ENCODE results near the gene CHST5.
"Not testable (repeated sequence)": the region's sequence is repeated elsewhere in the genome, so short reads cannot be mapped to it uniquely, and the experiment has no call there.

The CHST5 gene

DNA sequence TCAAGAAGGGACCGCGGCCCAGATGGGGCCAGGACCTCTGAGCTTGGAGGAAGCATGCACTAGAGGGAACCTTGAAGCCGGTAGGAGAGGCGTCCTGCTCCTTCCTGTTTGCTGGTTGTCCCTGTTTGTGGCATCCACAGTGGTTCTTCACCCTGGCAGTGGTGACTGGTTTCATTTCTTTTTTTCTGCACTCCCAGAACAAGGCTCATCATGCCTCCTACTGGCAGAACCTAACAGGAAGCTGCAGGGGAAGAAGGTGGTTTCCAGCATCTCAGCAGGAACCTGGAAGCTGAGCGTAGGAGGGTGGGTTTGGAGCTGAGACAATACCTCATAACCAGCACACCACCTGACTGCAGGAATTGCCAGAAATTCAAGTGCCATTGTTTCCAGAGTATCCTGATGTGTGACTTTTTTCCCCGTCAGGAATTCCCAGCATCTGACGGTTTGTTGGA, 14.3 kb upstream of the CHST5 start:
- peak; percentile 96 for DNase-seq (ENCODE audit: low spot score)

DNA sequence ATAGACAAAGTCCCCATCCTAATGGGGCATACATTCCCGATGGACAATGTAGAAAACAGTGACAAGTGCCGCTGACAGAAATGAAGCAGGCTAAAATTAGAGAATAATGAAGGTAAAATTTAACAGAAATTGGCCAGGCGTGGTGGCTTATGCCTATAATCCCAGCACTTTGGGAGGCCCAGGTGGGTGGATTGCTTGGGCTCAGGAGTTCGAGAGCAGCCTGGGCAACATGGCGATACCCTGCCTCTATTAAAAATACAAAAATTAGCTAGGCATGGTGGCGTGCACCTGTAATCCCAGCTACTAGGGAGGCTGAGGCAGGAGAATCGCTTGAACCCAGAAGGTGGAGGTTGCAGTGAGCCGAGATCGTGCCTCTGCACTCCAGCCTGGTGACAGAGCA, 12.5 kb upstream of the CHST5 start:
- DNase-seq (ENCODE audit: low spot score) = not testable (repeated sequence)

DNA sequence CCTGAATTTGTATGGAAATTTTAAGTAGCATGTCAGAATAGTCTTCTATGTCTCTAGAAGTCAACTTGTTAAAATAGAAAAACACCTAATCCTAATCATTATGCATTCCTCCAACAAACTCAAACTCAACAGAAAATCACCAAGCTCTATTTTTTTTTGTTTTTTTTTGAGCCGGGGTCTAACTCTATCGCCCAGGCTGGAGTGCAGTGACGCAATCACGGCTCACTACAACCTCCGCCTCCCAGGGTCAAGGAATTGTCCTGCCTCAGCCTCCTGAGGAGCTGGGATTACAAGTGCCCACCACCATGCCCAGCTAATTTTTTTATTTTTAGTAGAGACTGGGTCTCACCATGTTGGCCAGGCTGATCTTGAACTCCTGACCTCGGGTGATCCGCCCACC, 10.4 kb upstream of the CHST5 start:
- DNase-seq (ENCODE audit: low spot score) = no peak

DNA sequence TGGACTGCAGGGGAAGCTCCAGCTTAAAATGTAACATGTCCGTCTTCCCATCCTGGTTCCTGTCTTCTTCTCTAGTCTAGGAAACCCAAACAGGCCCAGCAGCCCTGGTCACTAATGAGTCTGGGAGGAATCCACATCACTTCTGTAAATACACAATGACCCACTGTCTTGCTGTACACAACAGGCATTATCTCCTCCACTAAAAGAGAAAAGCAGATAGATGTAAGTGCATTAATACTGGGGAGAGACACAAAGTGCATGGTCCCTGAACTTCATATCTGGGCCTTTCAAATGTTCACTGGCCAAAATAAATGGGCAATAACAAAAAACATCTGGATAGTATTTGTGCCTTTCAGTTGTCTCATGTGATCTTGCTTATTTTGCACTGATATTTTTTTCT, 10.0 kb upstream of the CHST5 start:
- DNase-seq (ENCODE audit: low spot score) = peak; percentile 85

DNA sequence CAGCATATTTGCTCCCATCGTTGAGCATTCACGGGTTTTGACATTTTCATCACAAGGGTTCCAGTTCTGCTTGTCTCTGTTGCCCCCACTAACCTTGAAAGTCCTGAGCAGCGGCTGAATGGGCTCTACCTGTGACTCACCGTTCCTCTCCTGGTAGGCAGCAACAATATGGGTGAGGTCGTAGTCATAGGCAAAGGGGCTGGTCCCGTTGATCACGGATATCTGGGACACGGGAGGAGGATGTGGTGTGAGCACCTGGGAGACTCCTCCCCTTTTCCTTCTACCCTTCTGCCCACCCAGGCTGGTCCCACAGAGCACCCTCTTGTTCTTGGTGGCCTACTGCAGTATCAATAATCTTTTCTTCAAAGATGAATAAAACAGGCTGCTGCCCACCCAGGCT, 6.6 kb upstream of the CHST5 start:
- not testable (repeated sequence) for DNase-seq (ENCODE audit: low spot score)

DNA sequence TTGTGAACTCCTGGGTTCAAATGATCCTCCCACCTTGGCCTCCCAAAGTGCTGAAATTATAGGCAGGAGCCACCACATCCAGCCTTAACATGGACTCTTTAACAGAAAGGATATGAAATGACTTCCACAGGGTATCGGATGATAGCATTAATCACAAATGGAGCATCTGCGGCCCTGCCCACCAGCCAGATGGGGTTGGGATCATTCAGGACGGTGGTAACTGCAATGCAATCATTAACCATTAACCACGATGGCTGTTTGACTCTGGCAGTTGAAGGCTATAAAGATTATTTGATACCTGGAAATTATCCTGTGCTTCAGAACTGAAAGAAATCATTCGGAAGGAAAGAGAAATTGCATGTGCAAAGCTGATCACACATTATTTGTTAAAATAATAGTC, 5.3 kb upstream of the CHST5 start:
- DNase-seq (ENCODE audit: low spot score) = no peak

DNA sequence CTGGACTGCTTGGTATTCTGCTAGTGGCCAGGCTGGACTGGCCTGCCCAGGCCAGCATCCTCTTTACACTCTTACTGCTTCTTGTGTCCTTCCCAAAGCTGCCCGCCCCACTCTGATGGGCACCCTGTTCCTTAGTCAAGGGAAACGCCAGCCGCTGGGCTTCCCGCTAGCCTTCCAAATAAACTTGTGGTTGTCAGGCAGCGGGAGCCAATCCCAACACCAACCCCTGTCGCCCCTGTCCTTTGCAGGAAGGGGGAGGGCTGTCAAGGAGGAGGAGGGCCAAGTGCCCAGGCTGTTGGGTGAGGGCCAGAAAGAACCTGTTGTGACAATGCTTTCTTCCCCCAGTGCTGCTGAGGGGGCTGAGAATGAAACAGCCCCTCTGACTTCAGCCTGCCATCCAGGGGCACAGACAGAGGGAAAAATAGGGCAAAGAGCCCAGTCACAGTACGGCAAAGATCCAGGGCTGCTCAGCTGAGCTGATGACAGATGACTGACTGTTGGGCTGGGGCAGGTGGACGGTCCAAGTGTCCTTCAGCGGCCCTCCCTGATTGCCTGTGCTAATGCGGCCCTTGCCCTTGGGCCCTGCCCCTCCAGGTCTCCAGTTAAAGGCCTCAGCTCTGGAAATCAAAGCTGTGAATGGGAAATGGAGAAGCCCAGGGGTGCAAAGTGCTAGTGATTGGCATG, 3.1 kb upstream of the CHST5 start:
- DNase-seq (ENCODE audit: low spot score) = peak; percentile 34

DNA sequence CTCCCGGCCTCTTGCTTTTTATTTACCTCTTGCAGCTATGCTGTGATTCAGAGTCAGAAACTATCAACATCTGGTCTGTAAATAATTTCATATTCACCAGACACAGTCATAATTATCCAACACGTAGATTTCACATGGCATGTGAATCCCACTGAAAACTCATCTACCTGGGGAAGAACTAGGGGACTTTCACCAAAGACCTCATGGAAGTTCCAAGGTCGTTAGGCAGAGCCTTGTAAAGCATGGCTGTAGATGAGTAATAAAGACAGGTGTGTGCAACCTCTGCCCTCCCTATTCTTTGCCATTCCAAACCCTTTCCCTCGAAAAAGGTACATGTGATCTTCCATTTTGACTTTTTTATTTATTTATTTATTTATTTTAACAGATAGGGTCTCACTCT, 1.9 kb upstream of the CHST5 start:
- no peak for DNase-seq (ENCODE audit: low spot score)

DNA sequence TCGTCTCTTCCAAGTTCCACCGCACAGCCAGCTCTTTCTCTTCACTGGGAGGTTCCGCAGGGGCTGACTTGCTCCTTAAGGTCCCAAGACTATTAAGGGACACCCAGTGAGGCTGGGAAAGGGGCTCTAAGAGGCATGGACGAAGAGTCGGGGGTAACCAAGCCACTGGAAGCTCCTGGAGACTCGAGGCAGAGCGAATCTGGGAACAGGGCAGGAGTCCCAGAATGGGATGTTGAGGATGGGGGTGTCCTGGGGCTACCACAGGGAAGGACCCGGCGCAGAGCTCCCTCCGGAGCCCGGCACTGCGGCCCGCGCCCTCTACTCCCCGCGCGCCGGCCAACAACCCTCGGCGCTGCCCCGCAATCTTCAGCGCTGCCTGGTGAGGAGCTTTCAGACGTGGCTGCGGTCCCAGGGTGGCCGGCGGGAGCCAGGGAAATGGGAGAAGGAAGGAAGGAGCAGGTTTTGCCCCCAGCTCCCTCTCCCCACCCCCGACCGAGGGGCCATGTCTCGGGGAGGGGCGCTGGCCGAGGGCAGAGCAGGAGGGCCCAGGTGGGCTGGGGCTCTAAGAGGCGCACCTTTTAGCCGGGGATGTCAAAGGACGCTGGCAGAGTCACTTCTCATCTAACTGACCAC, 581 bp downstream of the CHST5 start:
- DNase-seq (ENCODE audit: low spot score) = no peak

DNA sequence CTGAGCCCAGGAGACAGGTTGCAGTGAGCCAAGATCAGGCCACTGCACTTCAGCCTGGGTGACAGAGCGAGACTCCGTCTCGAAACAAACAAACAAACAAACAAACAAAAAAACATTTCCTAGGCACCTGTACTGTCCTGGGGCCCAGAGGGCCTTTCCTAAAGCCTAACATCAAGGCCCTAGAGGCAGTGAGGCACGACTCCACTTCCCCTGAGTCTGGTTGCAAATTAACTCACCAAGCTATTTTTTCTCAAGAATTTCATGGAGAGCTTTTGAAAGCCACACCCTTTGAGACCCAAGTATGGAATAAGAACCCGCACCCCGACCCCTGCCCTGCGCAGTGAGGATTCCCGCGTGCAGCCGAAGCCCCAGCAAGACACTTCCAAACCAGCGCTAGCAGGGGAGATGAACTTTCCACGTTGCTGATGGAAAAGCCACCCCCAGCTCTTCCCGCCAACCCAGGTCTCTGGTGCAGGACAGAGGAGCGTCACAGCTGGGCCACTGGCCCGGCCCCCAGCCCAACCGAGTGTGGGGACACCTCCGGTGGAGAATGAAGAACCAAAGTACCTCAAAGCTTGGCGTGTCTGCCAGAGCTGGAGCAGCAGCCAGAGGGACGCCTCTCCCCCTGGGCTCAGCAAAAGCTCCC, 1.2 kb downstream of the CHST5 start:
- DNase-seq (ENCODE audit: low spot score) = no peak

DNA sequence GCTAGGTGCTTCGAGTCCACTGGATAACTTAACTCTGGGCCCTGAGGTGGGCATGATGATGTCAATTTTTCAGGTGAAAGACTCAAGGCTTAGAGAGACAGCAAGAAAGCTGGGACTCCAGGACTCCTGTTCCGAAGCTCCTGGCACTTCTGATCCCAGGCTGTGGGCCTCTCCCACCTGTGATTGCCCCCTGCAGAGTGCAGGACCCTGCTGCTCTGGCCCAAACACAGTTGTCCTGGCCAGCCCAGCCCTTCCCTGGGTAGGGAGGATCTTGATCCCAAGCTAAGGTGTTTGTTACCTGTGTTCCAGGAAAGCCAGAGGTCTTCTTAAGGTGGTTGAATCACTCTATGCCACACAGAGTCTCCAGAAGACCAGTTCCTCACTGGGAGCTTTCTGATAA, 3.1 kb downstream of the CHST5 start:
- no peak for DNase-seq (ENCODE audit: low spot score)

DNA sequence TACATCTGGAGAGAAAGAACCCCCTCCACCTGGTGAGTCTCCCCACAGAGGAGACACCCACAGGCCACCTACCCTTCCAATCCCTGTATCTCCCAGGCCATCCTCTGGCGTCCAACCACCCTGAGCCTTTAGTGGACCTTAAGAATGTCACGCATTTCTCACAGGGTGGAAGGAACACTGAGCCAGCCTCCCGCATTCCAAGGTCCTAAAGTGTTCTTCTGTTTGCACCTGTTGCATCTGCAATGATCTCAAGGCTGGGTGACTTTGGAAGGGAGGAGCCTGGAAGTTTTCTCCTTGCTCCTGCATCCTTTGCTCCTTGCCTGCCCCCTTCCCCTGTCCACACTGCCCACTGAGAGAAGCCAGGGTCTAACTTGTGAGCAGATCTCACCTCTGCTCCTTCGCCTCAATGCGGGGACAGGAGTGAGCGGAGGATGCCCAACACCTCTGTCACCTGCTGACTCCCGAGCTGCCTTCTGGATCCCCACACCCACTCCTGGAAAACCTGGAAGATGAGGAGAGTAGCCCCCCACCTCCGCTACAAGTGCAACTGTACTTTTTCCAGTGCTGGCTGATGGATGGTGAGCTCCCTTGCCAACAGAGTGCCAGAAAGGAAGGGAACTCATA, 3.7 kb downstream of the CHST5 start:
- DNase-seq (ENCODE audit: low spot score) = no peak

DNA sequence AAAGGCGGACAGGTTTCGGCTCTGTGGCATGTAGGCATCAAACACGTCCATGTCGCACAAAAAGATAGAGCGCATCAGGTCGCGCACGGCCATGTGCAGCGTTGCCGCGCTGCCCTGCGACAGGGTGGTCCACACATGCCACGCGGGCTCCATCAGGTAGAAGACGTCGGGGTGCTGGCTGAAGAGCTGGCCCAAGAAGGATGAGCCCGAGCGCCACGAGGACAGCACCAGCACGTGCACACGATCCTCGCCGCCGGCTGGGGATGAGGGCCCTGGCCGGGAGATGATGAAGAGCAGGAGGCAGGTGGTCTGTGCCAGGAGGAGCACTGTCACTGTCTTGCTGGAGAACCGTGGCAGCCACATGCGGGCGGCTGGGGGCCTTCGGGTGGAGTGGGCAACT, 5.9 kb downstream of the CHST5 start:
- DNase-seq (ENCODE audit: low spot score) = no peak

DNA sequence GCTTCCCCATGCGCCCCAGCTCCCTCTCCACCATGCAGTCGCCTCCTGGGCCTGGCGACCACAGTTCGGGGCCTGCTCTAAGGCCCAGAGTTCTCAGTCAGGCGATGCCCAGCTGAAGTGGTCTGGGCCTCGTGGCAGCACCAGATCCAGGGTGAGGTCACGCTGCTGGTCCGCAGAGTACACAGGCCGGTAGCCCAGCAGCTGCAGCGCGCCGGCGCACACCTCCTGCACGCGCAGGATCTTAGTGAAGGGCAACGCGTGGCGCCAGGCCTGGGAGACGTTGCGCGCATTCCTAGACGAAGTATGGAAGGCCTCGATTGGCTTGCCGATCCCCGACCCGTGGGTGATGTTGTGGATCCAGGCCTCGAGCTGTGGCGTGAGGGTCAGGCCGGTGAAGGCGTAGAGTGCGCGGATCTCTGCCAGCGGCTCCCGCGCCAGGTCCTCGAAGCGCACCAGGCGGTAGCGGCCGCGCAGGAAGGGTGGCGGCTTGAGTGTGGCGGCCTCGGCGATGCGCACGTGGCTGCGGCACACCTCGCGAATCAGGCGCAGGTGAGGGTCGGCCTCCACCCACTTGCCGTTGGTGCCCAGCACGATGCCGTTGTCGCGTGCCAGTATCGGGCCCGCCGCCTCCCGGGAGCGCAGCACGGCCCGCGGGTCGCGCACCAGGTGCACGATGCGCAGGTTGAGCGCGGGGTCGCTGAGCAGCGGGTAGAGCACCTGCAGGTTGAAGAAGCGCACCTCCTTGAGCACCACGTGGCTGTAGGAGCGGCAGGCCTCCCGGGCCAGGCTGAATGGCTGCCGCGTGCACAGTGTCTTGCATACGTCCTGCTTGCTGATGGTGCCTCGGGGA, 6.6 kb downstream of the CHST5 start:
- no peak for DNase-seq (ENCODE audit: low spot score)

DNA sequence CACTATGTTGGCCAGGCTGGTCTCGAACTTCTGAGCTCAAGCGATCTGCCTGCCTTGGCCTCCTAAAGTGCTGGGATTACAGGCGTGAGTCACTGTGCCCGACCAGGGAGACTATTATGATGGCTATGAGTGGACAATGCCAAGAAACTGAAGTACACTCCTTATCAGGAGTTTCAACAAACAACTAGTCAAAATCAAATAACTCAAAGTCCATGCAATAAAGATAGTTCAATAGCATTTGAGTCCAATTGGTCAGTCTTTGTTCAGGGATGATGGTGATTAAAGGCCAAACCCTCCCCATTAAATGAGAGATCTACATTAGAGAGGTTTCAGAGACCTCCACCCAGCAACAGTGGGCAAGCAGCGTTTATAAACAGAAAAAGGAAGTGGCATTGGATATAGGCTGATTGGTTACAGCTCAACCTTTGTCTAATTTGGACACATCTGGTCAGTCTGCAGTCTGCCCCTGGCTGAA, 8.0 kb downstream of the CHST5 start:
- DNase-seq (ENCODE audit: low spot score) = no peak

DNA sequence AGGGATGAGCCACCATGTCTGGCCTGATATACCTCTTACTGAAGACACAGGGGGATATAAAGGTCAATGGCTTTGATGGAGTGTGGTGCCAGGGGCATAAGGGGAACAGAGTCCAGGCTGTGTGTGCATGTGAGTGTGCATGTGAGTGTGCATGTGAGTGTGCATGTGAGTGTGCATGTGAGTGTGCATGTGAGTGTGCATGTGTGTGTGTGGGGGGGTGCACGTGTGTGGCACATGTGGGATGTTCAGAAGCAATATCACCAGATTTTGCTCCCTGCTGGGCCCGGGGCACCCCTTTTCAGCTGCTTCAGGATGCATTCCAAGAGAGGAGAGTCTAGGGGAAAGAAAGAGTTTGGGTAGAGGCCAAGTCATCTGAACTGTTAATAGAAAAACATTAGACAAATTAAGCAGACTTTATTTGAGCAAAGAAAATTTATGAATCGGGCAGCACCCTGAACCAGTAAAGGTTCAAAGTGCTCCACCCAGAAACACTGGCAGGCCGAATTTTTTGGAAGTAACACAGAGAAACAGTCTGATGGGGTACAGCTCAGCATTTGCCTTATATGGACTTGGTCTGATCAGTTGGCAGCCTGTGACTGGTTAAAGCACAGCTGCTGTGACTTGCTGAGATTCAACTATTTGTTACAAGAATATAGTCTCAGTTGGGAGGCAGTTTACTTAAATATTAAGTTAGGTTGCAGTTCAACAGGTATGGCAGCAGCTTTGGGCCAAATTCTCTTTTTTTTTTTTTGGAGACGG, 9.7 kb downstream of the CHST5 start:
- DNase-seq (ENCODE audit: low spot score) = no peak

DNA sequence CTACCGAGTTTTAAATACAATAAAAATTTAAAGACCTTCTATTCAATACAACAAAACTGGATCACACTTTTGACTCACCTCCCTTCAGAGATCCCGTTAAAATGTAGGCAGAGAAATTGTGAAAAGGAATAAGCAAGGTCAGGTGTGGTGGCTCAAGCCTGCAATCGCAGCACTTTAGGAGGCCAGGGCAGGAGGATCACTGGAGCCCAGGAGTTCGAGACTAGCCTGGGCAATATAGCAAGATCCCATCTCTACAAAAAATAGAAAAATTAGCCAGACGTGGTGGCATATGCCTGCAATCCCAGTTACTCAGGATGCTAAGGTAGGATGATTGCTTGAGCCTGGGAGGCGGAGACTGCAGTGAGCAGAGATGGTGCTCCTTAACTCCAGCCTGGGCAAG, 16.7 kb downstream of the CHST5 start:
- no peak for DNase-seq (ENCODE audit: low spot score)

DNA sequence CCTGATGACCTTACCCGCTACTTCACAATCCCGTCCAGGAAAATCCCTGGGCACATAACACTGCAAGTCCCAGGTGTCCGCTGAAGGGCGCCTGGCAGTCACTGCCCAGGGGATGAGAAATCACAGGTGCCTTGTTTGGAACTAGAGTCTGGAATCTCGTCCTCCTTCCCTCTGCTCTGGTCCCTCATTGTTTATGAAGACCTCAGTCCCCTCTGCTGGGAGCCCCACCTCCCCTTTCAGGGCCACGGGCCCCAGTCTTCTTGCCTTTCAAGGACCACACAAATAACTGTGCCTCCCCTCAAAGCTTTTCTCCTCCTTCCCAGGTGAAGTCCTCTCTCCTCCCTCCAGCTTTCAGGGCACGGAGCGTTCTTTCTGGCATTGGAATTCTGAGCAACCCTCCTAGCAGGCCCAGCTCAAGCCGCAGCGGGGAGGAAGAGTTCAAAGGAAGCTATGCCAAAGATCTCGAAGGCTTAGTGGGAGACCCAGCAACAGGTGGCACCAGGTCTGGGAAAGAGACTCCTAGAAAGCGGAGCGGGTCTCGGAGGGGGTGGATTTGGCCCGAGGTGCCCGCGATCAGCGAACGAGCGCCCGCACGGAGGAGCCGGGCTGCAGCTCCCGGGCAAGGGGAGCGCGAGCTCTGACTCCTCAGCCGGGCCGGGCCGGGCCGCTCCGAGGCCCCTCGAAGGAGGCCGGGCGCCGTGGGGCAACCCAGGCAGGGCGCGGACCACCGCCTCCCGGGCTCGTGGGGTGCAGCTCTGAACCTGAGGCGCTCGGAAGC, 19.5 kb downstream of the CHST5 start:
- DNase-seq (ENCODE audit: low spot score) = not testable (repeated sequence)

DNA sequence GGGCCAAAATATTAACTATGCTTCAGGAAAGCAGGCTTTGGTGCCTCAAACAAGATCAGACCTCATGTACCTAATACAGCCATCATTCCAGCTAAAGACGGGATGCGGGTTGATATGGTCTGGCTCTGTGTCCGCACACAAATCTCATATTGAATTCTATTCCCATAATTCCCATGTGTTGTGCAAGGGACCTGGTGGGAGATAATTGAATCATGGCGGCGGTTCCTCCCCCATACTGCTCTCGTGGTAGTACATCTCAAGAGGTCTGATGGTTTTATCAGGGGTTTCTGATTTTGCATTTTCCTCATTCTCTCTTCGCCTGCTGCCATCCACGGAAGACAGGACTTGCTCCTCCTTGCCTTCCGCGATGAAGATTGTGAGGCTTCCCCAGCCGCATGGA, 21.6 kb downstream of the CHST5 start:
- DNase-seq (ENCODE audit: low spot score) = no peak

DNA sequence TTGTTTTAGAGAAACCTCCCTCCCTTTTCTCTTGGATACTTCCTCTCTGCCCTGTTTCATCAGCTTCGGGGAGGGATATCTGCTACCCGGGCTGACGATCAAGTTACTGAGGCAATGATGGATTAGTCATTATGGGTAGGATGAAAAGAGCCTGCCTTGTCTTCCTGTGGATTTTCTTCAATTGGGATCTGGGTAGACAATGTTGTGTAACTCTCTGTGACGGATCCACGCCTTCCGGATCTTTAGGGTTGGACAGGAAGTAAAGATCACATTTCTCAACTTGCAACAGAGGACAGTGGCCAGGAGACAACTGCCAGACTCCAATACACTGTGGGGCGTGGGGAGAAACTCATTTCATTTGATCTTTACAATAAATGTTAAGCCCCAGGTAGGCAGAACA, 29.3 kb downstream of the CHST5 start:
- DNase-seq (ENCODE audit: low spot score) = peak; percentile 34

All from pons (tissue), 1 donor.